Astrocyte of the cerebellum (primary cell): ENCODE data around the gene SLC28A2.
A peak's percentile ranks its signal among the peaks of the same experiment; 100 is the strongest.

Experiments
- DNase-seq: peaks from one replicate; pipeline ENCODE4 v3.0.0-alpha.2; 2011; ENCODE audit warnings: low read depth
- H3K4me3 ChIP-seq: 2 replicates; pipeline ENCODE4 v1.5.1; 2011; ENCODE audit warnings: mild to moderate bottlenecking, low read depth, low read length, moderate library complexity
- CTCF ChIP-seq: IDR thresholded peaks from 2 replicates; pipeline ENCODE4 v1.5.1; 2012; ENCODE audit warnings: low read length, low read depth, moderate library complexity, mild to moderate bottlenecking; ENCODE audit errors: missing control alignments
- in situ Hi-C: cut with HindIII; loops from 2 replicates; pipeline ENCODE4 v1.10.0; 2017; ENCODE audit warnings: low sequenced_read_pairs

The SLC28A2 gene

GRCh38 chr15:45251888-45252287 lies at the start of gene SLC28A2:
SLC28A2 (plus strand) TSS chr15:45252234; CDS start chr15:45253216, 982 bp downstream.
- TF ChIP-seq CTCF: no peak
- in situ Hi-C loops: no loop called here
- no peak for DNase-seq
- H3K4me3 ChIP-seq: no peak within 1 kb of the TSS

DNA sequence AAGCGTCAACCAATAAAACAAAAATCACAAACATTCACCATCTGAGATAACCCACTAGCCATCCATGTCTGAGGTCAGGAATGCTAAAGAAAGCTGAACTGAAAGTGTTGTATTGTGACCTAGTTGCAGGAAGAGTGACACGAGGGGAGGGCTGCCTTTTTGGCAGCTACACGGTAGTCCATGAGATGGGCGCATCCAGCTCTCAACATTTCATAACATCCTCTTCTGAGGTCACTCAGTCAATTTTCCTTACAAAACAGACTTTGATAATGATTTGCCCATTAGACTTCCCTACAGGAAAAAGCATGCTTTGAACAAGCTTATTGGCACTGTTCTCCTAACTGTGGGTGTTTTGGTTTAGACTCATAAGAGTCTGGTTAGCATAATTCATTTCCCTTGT lies 48.9 kb upstream of the SLC28A2 start:
- TF ChIP-seq CTCF: no peak
- no peak overlapping the region for H3K4me3 ChIP-seq
- in situ Hi-C loops: loop anchor here (5.0 kb wide), 1 partner anchor 174 kb away; the partner anchor contains the start of gene GATM
- no peak for DNase-seq

GRCh38 chr15:45205192-45205591 lies 46.8 kb upstream of the SLC28A2 start:
- in situ Hi-C loops: no loop called here
- DNase-seq: peak; percentile 23
- peak; percentile 81 for TF ChIP-seq CTCF
- H3K4me3 ChIP-seq: no peak overlapping the region

- in situ Hi-C loops: no loop called here
- TF ChIP-seq CTCF: no peak
- no peak for DNase-seq
- no peak overlapping the region for H3K4me3 ChIP-seq
Measured at GRCh38 chr15:45212493-45212892, 39.5 kb upstream of the SLC28A2 start.

DNA sequence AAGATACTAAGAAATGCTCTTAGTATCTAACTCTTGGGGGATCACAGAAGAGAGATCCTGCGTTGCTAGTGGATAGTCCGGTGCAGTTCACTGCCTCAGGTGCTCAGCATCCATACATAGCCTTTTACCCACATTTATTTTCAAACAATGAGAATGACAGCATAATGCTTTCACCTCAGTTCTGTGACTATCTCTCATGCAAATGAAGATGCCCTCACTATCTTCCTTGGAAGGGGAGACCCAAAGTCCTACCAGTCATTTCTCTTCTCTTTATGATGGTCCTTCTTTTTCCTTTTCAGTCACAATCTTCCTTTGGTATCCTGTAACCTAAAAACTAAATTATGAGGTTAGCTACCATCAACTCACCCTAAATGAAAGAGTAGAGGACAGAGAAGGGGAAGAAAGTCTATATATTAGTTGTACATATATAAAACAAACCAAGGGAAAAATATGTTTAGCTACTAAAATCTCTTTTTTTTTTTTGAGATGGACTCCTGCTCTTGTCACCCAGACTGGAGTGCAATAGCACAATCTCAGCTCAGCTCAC lies 30.9 kb upstream of the SLC28A2 start:
- no peak for DNase-seq
- in situ Hi-C loops: no loop called here
- no peak overlapping the region for H3K4me3 ChIP-seq
- TF ChIP-seq CTCF: no peak

- no peak overlapping the region for H3K4me3 ChIP-seq
- TF ChIP-seq CTCF: no peak
- no peak for DNase-seq
- in situ Hi-C loops: no loop called here
Measured at GRCh38 chr15:45221967-45222366, 30.1 kb upstream of the SLC28A2 start.
